ENCODE results near the gene MYO7B.

MYO7B gene

DNA sequence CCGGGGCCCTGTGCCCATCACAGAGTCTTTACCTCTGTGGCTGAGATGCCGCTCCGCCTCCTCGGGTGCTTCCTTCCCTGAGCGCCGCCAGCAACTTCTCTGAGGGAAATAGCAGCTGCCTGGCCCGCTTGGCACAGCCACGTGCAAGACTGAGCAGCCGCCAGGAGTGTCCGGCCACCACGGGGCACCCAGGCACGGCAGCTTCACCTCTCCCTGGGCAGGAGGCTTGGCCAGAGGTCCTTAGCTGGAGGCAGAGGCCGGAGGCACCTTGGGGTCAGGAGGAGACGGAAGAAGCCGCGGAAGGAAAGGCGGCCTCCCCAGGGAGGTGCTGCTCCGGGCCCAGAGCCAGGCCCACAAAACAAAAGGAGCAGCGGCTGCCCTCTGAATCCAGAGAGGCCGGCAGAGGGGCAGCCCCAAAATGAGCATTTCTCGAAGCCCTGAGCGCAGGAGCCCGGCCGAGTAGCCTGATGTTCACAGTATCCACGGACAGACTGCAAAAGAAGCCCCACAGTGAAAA is 145.9 kb downstream of the MYO7B start:
- DNase-seq (ENCODE audit: low spot score) = peak; percentile 49

DNA sequence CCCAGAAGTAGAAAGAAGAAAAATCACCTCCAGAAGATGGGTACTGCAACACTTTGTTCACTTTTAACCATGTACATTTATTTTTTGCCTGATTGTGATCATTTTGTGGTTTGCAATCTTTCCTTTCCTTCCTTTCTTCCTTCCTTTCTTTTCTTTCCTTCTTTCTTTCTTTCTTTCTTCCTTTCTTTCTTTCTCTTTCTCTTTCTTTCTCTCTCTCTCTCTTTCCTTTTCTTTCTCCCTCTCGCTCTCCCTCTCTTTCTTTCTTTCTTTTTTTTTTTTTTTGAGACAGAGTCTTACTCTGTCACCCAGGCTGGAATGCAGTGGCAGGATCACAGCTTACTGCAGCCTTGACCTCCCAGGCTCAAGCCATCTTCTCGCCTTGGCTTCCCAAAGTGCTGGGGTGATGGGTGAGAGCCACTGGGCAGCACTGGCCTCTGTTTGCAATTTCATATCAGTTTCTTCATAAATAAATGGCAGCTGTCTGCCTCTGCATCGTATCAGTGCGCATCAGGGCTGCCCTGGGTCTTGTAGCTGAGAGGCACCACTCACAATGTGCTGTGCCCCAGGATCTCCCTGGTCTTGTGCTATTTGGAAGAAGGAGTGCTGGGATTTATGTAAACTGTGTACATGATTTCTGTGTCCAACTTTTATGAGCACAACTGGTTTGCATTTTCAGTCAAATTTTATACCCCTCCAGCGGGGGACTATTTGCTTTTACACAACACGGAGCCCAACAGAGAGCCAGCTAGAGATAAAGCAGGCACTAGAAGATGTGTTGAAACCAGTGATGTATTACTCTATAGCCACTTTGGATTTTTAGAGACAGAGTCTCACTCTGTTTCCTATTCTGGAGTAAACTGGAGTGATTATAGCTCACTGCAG is 146.7 kb downstream of the MYO7B start:
- DNase-seq (ENCODE audit: low spot score) = no peak

GRCh38 chr2:127683056-127683455 is 147.6 kb downstream of the MYO7B start:
- no peak for DNase-seq (ENCODE audit: low spot score)

DNA sequence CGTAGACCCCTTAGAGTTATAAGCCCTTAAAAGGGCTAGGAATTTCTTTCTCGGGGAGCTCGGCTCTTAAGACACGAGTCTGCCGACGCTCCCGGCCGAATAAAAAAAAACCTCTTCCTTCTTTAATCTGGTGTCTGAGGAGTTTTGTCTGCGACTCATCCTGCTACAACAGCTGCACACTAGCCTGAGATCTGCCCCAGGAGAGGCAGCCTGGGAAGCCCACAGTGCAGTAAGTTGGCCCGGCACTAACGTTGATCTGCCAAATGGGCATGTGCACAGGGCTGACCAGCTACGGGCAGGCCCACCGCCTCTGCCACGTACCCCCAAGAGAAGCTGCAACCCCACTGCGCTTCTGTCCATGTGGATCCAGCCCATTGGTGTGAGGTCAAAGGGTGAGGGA is 148.3 kb downstream of the MYO7B start:
- DNase-seq (ENCODE audit: low spot score) = no peak

DNA sequence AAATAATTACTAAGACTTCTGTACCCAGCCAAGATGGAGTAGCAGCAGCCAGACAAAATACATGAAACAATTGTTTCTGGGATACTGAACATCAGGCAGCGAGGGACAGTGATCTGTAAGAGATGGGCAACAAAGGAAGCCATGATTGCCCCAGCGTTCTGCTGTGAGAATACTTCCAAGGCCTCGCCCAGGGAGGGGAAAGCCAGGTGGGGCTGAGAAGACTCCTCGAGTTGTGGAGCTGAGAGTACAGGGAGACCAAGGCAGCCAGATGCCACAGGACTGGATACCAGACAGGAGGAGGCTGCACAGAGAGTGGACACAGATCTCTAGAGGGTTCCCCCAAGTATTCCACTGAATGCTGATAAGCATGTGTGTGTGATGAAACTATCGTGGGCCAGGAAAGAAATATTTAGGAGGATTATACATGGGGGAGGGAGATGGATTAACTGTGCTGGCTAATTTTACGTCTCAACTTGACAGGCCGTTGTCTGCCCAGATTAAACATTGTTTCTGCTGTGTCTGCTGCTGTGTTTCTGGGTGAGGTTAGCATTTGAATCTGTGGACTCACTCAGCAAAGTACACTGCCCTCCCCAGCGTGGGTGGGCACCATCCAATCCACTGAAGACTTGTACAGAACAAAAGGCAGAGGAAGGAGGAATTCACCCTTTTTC is 150.1 kb downstream of the MYO7B start:
- no peak for DNase-seq (ENCODE audit: low spot score)

Measured in ecto neural progenitor cell (in vitro differentiated cells).